GM18909 (cell line): Measurements from ENCODE around the gene GRID1.
"Not testable (repeated sequence)": the region's sequence is repeated elsewhere in the genome, so short reads cannot be mapped to it uniquely, and the experiment has no call there.

ENCODE experiments used
- ATAC-seq: cut with Tn5 transposase; IDR thresholded peaks from one replicate; pipeline ENCODE4 v1.9.1; 2021; ENCODE audit warnings: mild to moderate bottlenecking; ENCODE audit not compliant: unreplicated experiment, poor library complexity

GRID1 gene

DNA sequence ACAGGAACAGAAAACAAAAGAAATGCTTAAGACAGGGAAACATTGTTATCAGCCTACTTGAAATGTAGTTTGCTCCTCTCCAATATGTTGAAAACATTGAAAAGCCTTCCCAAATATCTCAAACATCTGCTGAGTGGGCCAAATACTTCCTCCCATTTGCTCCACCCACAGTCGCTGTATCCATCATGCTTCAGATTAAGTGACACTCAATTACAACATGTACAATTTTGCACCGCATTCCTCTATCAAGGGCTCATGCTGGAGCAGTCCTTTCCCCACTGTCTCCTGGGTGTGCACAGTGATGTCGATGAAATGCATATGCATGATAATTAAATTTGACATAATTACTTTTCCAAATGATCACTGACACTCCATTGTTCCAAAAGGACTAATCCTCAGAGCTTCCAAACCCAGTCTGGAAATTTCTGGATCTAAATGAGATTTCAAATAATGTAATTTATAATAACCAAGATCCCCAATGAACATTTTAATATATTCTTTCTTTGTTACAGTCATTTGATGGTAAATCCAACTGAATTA lies 604.6 kb downstream of the GRID1 start:
- ATAC-seq = no peak

- ATAC-seq = peak; percentile 94
Measured at GRCh38 chr10:85741626-85742300, 624.8 kb downstream of the GRID1 start.

GRCh38 chr10:85735997-85736396 lies 630.6 kb downstream of the GRID1 start:
- no peak for ATAC-seq

DNA sequence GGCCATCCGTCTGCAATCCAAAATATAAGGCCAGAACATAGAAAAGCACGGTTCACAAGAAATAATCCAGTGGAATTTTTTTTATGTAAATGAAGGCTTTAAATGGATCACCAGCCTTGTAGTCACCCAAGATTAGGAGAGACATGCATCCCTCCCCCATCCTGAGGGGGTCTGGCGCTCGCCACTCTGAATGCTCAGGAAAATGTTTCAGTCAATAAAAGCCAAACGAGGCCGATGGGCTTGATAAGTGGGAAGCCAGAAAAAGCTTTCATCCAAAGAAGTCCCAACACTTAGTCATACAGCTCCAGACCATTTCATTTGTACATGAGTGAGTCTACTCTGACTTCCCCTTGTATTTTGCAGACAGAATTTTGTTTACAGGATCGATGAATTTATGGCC lies 631.8 kb downstream of the GRID1 start:
- ATAC-seq = no peak

DNA sequence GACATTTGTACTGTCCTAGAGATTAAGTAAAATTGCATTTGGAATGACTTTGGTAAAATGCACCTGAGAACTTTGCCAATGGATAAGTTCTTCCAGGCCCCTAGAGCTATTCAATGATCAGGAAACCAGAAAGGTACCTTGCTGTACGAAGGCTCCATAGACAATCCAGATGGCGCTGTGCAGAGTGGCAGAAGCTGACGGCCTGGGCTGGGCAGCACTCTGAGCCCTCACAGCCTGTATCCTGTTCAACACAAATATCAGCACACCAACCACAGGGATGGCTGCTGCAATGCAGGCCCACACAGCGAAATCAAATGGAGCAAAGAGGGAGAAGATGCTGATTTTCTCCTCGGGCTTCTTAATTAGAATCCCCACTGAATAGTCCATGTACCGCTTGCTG lies 642.4 kb downstream of the GRID1 start:
- ATAC-seq = no peak

GRCh38 chr10:85720931-85721590 lies 645.5 kb downstream of the GRID1 start:
- no peak for ATAC-seq

- ATAC-seq = no peak
Measured at GRCh38 chr10:85719408-85719807, 647.2 kb downstream of the GRID1 start.

DNA sequence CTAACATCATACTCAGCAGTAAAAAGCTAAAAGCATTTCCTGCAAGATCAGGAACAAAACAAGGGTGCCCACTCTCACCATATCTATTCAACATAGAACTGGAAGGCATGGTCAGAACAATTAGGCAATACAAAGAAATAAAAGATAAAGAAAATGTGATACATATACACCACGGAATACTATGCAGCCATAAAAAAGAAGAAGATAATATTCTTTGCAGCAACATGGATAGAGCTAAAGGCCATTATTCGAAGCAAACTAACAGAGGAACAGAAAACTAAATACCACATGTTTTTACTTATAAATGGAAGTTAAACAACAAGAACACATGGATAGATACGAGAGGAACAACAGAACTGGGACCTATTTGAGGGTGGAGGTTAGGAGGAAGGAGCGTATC lies 652.7 kb downstream of the GRID1 start:
- ATAC-seq = no peak

DNA sequence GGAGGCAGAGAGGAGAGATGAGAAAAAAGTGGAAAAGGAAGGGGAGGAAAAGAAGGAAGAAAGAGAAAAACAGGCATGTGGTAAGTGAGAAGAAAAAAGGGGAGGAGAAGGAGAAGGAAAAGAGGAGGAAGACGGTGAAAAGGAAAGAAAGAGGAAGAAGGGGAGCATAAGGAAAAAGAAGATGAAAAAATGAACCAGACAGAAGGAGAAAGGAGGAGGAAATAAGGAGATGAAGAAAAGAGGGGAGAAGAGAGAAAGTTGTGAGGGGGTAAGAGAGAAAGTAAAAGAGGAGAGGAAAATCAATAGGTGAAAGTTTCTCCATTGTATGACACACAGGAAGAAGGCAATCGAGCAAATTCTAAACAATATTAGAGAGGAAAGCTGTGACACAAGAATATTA lies 663.8 kb downstream of the GRID1 start:
- ATAC-seq = no peak

- not testable (repeated sequence) for ATAC-seq
Measured at GRCh38 chr10:85699066-85699465, 667.5 kb downstream of the GRID1 start.

DNA sequence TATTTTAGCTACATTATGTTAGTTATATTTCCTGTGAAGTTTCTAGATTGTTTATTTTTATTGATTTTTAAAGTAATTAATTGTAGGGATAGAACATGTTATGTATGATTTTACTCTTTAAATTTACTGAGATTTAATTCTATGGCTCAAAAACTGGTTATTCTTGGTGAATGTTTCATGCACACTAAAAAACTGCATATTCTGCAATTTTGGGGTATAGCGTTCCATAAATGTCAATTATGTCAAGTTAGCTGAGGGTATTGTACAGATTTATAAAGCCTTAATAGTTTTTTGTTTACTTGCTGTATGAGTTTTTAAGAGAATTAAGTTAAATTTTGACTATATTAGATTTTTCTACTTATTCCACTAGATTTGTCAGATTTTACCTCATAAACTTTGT lies 669.7 kb downstream of the GRID1 start:
- ATAC-seq = no peak

DNA sequence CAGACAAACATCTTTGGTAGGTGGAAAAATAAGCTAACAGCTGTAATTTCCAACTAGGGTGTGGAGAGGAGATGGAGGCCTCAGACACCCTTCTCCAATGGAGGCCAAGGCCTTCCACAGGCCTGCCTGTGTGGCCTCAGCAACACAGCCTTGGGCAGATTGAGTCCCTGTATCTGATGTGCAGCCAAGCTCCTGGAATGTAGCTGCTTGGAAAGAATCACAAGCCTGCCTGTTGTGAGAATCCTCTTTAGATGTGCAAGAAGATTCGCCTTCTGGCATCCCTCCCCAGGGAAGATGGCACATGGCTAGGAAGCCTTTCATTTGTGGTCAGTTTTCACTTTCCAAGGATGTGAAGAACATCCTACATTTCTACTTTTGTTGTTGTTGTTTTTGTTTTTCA lies 684.0 kb downstream of the GRID1 start:
- ATAC-seq = no peak

GRCh38 chr10:85679710-85680109 lies 686.9 kb downstream of the GRID1 start:
- no peak for ATAC-seq

GRCh38 chr10:85679061-85679460 lies 687.5 kb downstream of the GRID1 start:
- no peak for ATAC-seq

DNA sequence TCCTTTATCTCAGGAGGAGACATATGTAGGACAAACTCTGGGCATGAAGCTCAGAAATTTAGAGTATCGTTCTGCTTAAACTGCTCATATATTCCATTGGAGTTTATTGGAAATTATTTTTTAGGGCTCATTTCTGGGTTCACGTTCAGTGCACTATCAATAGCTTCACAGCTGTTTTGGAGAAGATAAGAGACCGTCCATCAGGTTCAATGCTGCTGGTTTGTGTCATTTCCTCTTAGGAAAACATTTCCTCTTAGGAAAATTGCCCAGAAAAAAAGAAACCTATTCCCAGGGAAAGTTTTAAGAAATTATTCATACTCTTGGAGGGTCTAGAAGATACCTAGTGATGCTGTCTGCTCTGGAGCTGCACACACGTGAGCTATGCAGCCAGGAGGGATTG lies 691.7 kb downstream of the GRID1 start:
- no peak for ATAC-seq

- no peak for ATAC-seq
Measured at GRCh38 chr10:85673270-85673669, 693.3 kb downstream of the GRID1 start.

DNA sequence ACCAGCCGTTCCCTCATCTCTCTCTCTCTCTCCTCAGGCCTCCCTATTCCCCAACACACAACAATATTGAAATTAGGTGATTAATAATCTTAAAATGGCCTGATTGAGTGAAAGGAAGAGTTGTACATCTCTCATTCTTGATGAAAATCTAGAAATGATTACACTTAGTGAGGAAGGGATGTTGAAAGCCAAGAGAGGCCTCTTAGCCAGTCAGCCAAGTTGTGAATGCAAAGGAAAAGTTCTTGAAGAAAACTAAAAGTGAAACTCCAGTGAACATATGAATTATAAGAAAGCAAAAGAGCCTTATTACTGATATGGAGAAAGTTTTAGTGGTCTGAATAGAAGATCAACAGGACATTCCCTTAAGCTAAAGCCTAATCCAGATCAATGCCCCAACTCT lies 695.1 kb downstream of the GRID1 start:
- ATAC-seq = no peak

DNA sequence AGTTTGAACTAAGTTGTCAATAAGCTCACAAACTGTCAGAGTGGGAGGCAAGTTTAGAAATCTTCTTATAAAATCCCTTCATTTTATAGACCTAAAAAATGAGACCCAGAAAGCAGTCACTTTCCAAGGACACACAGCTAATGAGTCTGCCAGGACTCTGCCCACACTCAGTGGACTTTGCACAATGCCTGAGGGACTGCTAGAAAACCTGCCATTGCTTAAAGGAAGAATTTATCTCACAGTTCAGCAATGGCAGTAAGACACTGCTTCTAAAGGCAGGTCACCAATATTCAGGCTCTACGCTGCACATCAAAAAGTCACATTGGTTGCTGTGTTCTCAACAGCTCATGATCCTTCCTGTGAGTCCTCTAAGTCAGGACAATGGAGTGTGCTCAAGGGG lies 698.1 kb downstream of the GRID1 start:
- no peak for ATAC-seq

DNA sequence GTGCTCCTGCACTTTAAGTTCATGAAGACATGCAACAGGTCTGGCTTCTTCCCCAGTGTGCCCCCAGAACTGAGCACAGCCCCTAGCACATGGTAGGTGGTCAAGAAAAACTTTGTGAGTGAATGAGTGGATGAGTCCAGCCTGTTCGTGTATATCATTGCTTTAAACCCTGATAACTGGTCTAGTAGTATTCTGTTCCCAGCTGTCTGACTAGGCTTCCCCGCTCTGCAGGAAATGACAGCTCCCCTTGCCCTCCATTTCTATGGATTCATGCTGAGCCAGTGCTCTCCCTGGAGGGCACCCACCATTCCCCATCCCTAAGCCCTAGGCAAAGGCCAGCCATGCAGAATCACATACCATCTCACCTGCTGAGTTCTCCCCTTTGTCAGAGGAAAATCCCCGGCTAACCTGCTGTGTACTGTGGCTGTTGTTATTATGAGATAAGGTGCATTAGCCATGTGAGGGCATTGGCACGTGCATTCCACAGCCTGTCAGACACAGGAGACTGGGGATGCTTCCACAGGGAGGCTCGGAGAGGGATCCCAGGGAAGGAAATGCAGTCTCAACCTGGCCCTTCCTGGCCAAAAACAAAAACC lies 698.9 kb downstream of the GRID1 start:
- ATAC-seq = no peak

DNA sequence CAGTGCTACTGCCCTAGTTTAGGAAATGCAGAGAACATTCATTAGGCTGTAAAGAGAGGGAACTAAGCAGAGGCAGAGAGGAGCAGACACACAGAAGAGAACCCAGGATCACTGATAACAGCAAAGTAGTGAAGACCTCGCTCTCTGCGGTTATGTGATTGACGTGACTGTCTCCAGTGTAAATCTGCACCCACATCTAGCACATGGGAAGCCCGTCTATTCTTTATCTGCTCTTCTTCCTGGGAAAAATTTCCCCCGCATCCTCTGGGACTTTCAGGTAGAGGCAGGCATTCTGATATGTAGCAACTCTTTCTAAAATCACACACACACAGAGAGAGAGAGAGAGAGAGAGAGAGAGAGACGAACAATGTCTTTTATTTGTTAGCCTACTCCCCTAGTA lies 699.6 kb downstream of the GRID1 start:
- ATAC-seq = no peak

DNA sequence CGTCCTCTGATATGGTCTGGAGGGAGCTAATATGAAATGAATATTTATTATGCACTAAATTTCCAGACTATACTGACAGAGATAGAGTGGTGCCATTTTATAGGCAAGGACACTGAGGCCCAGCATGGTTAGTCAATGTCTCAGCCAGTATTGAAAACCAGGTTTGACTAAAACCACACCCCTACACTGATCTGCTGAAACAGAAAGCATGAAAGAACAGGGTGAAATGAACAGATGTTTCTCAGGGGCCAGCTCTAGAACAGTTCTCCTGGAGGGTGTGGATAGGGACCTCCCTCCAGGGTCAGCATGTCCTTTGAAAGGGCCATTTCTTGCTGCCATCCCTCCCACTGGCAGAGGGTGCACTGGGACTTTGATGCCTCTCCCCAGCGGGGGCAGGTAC lies 700.5 kb downstream of the GRID1 start:
- no peak for ATAC-seq

DNA sequence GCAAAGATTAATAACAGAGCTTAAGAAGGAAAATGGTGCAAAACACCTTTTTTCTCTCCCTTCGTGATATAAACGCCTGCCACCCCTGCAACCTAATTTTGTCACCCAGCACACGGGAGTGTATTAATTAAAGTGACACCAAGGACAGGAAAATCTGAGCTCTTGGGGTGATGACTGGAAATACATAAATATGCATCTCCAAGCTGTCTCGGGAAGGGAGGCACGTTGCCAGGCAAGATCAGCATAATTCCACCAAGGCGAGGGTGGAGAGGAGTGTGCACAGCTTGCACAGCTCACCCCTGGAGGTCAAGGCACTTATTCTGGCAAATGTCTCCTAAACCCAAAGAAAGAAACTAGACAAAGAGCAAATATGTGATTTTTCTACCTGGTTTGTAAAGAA lies 700.9 kb downstream of the GRID1 start:
- no peak for ATAC-seq
